OCI-LY7 (cell line): Measurements from ENCODE around the gene FBXO28. TPM values are rescaled to one million over a fixed set of nuclear protein-coding genes. Genes with fewer than 3 reads are reported as not detected.

Experiments used
- BruUV-seq: library from RNA; stranded (reverse); fragments of 400-500 nt; replicated peaks from 2 replicates; lab custom pipeline; 2021; lab: Mats Ljungman, UMichigan
- CTCF ChIA-PET: fragments of 300-600 bp; sonication (Branson Sonifier 250); formaldehyde crosslinking; loops from one replicate; lab custom pipeline; 2022; ENCODE audit warnings: antibody characterized with exemption; ENCODE audit not compliant: unreplicated experiment; lab: Charles Lee
- POLR2A ChIA-PET: fragments of 300-600 bp; sonication (Branson Sonifier 250); formaldehyde crosslinking; loops from one replicate; lab custom pipeline; 2022; ENCODE audit warnings: antibody characterized with exemption; lab: Charles Lee
- DNase-seq: peaks from one replicate; pipeline ENCODE4 v3.0.0-alpha.2; 2015; ENCODE audit warnings: low spot score
- H2AFZ ChIP-seq: fragments of 200-600 bp; sonication (generic), shearing (Covaris generic); 2 replicates; pipeline ENCODE4 v1.6.1; 2014; ENCODE audit warnings: mild to moderate bottlenecking, antibody characterized with exemption, low read length, moderate library complexity
- H3K27ac ChIP-seq: fragments of 200-600 bp; sonication (generic); 2 replicates; pipeline ENCODE4 v1.5.1; 2014; ENCODE audit warnings: mixed run types, low read depth, mild to moderate bottlenecking, moderate library complexity, low read length, inconsistent platforms; ENCODE audit not compliant: poor library complexity, severe bottlenecking
- H3K36me3 ChIP-seq: fragments of 200-600 bp; sonication (generic); 2 replicates; pipeline ENCODE4 v1.6.1; 2014; ENCODE audit warnings: mild to moderate bottlenecking, antibody characterized with exemption, low read length, moderate library complexity, mixed read lengths; ENCODE audit not compliant: insufficient read depth
- H3K4me1 ChIP-seq: fragments of 200-600 bp; sonication (generic); 2 replicates; pipeline ENCODE4 v1.5.1; 2014; ENCODE audit warnings: mild to moderate bottlenecking, low read length; ENCODE audit not compliant: insufficient read depth, poor library complexity, severe bottlenecking
- H3K4me2 ChIP-seq: fragments of 200-600 bp; sonication (generic); 2 replicates; pipeline ENCODE4 v1.6.1; 2014; ENCODE audit warnings: mild to moderate bottlenecking, low read length
- H3K4me3 ChIP-seq: fragments of 200-600 bp; sonication (generic); 2 replicates; pipeline ENCODE4 v1.5.1; 2014; ENCODE audit warnings: mild to moderate bottlenecking, low read depth, low read length; ENCODE audit not compliant: poor library complexity, severe bottlenecking
- H3K79me2 ChIP-seq: fragments of 200-600 bp; sonication (generic); 2 replicates; pipeline ENCODE4 v1.6.1; 2016; ENCODE audit warnings: low read depth, mild to moderate bottlenecking, low read length, moderate library complexity, mixed read lengths; ENCODE audit not compliant: insufficient read depth
- H3K9me2 ChIP-seq: fragments of 200-600 bp; sonication (generic); 2 replicates; pipeline ENCODE4 v1.6.1; 2016; ENCODE audit warnings: mild to moderate bottlenecking, low read length, mixed read lengths; ENCODE audit not compliant: insufficient read depth
- H3K9me3 ChIP-seq: fragments of 200-600 bp; sonication (generic); 2 replicates; pipeline ENCODE4 v1.6.1; 2014; ENCODE audit warnings: mild to moderate bottlenecking, mixed run types, low read length, mixed read lengths
- H4K20me1 ChIP-seq: fragments of 200-600 bp; sonication (generic); 2 replicates; pipeline ENCODE4 v1.6.1; 2014; ENCODE audit warnings: mild to moderate bottlenecking, antibody characterized with exemption, low read length, moderate library complexity, mixed read lengths; ENCODE audit not compliant: insufficient read depth
- EZH2phosphoT487 ChIP-seq: fragments of 200-600 bp; sonication (generic); IDR thresholded peaks from 2 replicates; pipeline ENCODE4 v1.6.1; 2018; ENCODE audit warnings: low read depth, borderline replicate concordance, mild to moderate bottlenecking, mixed run types, antibody characterized with exemption, low read length, moderate library complexity, mixed read lengths
- intact Hi-C: fragments of 100-400 bp; cut with micrococcal nuclease; formaldehyde crosslinking; loops from one replicate; pipeline ENCODE4 v1.10.0; 2022; ENCODE audit not compliant: unreplicated experiment
- total RNA-seq, 2 experiments: library from RNA; depleted of rRNA in 1 of 2; stranded (reverse); fragments of >200 nt in 1 of 2; shearing (Covaris generic) in 1 of 2; gene quantifications; 2 replicates each; pipeline ENCODE4 v1.2.3, GENCODE V29; 2014 to 2022
- TF ChIP-seq, protein P1 (sequence below): fragments of 200-600 bp; sonication (generic); conservative IDR thresholded peaks from 2 replicates; pipeline ENCODE4 v1.5.1; 2014; ENCODE audit warnings: mild to moderate bottlenecking, antibody characterized with exemption, low read length, moderate library complexity, mixed read lengths

The FBXO28 gene
- total RNA-seq, 2 experiments from 2014 or later = 20.1 to 23.3 TPM

- no TSS peak for BruUV-seq
- peak; percentile 22 for DNase-seq
- Histone ChIP-seq H2AFZ (peak overlapping the region; percentile 96; the same call in 1 of the 2 replicates), H3K79me2 (peaks cover 26% of the 10 kb centered on the region), H3K9me2 (no peaks in the 10 kb centered on the region), H3K9me3 (no peaks in the 10 kb centered on the region), H3K27ac (peak overlapping the region; percentile 96), H3K4me3 (peak overlapping the region; percentile 75), H3K36me3 (no peaks in the 10 kb centered on the region), H3K4me1 (peaks cover 24% of the 10 kb centered on the region), H4K20me1 (no peaks in the 10 kb centered on the region), H3K4me2 (peak overlapping the region; percentile 66)
- intact Hi-C loops = loop anchor here (5.0 to 10.0 kb wide), 4 partner anchors 86 to 336 kb away; partner anchors contain the start of genes TP53BP2 and WDR26
- ChIA-PET CTCF (no interaction called here), POLR2A (interaction anchor here (1.0 to 2.3 kb wide), 5 partner anchors 12 to 65 kb away, joined by 3 to 12 read pairs (median 5); no protein-coding TSS in a partner anchor)
- TF ChIP-seq, protein P1, sequence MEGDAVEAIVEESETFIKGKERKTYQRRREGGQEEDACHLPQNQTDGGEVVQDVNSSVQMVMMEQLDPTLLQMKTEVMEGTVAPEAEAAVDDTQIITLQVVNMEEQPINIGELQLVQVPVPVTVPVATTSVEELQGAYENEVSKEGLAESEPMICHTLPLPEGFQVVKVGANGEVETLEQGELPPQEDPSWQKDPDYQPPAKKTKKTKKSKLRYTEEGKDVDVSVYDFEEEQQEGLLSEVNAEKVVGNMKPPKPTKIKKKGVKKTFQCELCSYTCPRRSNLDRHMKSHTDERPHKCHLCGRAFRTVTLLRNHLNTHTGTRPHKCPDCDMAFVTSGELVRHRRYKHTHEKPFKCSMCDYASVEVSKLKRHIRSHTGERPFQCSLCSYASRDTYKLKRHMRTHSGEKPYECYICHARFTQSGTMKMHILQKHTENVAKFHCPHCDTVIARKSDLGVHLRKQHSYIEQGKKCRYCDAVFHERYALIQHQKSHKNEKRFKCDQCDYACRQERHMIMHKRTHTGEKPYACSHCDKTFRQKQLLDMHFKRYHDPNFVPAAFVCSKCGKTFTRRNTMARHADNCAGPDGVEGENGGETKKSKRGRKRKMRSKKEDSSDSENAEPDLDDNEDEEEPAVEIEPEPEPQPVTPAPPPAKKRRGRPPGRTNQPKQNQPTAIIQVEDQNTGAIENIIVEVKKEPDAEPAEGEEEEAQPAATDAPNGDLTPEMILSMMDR = no peak
- TF ChIP-seq EZH2phosphoT487 = no peak
Measured at GRCh38 chr1:224180783-224181452, 67.0 kb downstream of the FBXO28 start.

DNA sequence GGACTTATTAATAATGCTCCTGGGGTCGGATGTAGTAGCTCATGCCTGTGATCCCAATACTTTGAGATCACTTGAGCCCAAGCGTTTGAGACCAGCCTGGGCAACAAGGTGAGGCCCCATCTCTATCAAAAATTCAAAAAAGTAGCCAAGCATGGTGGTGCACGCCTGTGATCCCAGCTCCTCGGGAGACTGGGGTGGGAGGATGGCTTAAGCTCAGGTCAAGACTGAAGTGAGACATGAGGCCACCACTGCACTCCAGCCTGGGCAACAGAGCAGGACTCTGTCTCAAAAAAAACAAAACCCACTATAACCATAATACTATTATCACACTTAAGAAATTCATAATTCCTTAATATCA lies 67.5 kb downstream of the FBXO28 start:
- H3K9me3 ChIP-seq = no peaks in the 10 kb centered on the region
- peaks cover 31% of the 10 kb centered on the region for H3K79me2 ChIP-seq
- H3K27ac ChIP-seq = peak overlapping the region; percentile 96
- no peaks in the 10 kb centered on the region for H3K9me2 ChIP-seq
- BruUV-seq = no TSS peak
- intact Hi-C loops = loop anchor here (5.0 to 10.0 kb wide), 4 partner anchors 86 to 337 kb away; partner anchors contain the start of genes TP53BP2 and WDR26
- peak overlapping the region; percentile 75 for H3K4me3 ChIP-seq
- TF ChIP-seq EZH2phosphoT487 = no peak
- TF ChIP-seq, protein P1 = no peak
- CTCF ChIA-PET = no interaction called here
- H3K36me3 ChIP-seq = no peaks in the 10 kb centered on the region
- POLR2A ChIA-PET = interaction anchor here (1.0 to 2.3 kb wide), 7 partner anchors 12 to 138 kb away, joined by 3 to 12 read pairs (median 5); no protein-coding TSS in a partner anchor
- H4K20me1 ChIP-seq = no peaks in the 10 kb centered on the region
- H3K4me2 ChIP-seq = peak overlapping the region; percentile 66
- peak overlapping the region; percentile 96 for H2AFZ ChIP-seq
- DNase-seq = no peak
- H3K4me1 ChIP-seq = peaks cover 29% of the 10 kb centered on the region
